GM21423 (cell line): ENCODE results near the gene PRDM5.

Experiments
- ATAC-seq: cut with Tn5 transposase; IDR thresholded peaks from one replicate; pipeline ENCODE4 v1.9.1; 2021; ENCODE audit warnings: mild to moderate bottlenecking, moderate library complexity; ENCODE audit not compliant: unreplicated experiment

The PRDM5 gene

DNA sequence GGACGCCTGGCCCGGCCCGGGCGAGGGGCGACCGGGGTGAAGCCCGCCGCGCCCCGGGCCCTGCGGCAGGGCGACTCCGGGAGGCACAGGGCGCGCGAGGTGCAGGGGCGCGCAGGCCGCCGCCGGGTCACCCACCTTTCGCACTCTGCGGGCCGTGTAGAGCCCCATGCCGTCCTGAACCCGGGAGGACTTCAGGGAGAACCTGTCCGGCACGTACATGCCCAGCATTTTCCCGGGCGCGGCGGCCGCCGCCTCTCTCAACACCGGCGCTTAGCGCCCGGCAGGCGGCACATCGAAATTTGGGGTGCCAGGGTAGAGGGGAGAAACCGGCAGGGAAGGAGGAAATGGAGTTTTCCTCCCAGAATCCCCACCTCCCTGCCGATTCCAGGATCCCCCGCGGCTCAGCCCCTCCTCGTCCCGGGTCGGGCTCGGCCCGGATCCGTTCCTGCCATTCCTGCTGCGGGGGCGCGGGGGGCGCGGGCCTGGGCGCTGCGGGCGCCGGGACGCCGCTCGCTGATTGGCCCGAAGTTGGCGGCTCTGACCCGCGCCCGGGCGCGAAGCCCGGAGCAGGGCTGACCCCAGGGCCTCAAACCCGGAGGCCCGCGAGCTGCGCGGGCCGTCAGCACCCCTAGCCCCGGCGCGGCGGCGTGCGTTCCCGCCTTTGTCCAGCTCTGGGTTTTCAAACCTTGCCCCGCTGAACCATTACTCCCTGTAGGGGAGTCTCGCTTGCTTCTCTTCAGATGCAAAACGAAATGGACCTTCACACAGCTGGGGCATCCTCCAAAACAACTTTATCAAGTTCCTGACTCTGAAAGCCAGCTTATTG lies at the start of gene PRDM5:
PRDM5 (minus strand) TSS at position 346 of the 826 bp plus-strand sequence; CDS start at position 228, 118 bp downstream.
- no peak for ATAC-seq

DNA sequence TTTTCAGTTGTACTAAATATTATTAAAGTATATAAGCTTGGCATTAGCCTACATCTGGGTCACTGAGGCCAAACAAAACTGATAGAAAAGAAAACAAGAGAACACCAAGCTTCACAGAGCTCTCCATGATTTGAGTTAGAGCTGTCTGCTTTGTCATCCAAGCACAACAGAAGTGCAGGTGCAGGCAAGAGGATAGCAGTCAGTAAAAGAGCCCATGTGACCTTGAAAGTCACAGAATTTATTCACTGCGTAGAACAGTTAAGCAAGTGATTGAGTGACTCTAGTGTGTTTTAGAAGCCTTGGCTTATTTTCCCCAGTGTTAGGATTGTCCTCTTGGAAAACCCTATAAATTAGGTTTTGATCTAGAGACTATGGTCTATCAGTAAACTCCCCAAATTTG lies 49.4 kb upstream of the PRDM5 start:
- ATAC-seq: no peak

DNA sequence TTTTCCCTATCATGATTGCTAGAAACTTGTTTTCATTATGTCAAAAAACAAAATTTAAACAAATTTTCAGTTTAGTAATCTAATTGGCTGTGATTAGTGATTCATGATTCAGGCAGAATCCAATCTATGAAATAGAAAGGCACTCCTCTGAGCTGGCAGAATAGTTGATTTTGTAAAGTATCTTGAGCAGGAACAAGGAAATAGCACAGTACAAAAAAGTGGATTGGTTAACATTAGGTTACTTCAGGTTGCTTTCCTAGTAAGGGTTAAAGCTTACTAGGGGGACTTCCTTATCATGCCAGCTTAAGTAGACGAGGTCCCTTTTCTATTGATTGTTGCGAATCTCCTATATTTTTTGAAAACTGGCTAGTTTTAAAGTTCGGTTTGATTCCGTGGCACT lies 43.4 kb upstream of the PRDM5 start:
- ATAC-seq: no peak

DNA sequence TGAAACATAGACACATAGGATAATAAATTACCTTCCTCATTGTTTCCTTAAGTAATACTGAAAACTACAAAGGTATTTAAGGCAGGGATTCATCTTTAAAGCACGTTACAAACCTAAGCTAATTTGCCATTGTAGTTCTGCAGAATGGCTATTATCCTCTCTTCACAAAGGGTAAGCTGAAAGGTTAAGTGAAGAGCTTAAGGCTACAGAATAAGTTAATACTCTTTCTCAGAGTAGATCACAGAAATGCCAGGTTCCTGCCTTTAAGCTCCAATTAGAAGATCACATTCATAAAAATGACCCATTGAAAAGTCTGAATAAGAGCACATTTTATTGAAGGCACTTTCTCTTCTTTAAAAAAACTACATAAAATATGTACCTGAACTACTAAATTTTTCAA lies 42.1 kb upstream of the PRDM5 start:
- ATAC-seq: no peak

DNA sequence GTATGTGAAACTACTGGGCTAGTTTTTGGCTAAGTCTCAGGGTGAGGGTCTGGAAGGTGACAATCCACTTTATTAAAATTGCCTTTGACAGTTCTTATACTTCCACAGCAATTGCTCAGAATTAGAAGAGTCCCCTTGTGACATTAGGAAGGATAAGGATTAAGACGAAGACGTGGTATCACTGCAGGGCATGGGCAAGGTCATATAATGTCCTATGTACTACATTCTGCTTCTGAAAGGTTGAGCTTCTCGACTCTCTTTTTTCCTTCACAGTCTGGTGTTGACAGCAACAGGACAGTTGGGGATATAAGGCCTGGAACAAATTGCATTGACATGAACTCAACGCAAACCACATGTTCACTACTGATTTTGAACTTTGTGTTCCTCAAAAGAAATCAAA lies 40.9 kb upstream of the PRDM5 start:
- ATAC-seq: no peak

DNA sequence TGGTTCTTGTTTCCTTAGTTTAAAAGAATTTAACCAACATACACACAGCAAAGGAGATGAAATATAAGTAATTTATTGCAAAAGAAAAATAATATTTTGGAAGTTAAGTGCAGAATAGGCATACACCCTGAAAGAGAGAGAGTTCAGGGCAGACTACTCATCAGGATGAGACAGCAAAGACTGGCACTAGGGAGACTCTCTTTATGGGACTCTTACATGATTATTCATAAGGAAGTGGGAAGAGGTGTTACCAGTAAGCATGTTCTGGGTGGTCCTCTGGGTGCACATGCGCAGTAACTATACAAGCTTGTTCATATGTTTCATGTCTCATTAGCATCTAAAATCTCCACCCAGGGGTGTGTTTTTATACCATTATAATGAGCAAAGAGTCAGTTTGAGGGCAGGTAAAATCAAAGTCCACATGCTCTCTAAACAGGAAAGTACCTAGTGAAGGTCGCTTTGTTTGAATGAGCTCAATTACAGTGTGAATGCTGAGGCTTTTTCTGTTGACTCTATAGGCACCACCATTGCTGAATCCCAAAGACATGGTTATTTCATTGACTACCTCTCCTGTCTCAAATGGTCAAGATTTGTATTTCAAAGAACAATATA lies 38.2 kb upstream of the PRDM5 start:
- no peak for ATAC-seq

DNA sequence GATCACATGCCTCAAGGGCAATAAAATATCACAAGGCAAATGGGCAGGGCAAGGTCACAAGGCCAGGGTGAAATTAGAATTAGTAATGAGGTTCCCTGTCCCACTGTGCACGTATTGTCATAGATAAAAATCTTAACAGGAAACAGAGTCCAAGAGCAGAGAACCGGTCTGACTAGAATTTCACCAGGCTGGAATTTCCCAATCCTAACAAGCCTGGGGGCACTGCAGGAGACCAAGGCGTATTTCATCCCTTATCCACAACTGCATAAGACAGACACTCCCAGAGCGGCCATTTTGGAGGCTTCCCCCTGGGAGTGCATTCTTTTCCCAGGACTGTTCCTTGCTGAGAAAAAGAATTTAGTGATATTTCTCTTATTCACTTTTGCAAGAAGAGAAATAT lies 25.9 kb upstream of the PRDM5 start:
- ATAC-seq: no peak

DNA sequence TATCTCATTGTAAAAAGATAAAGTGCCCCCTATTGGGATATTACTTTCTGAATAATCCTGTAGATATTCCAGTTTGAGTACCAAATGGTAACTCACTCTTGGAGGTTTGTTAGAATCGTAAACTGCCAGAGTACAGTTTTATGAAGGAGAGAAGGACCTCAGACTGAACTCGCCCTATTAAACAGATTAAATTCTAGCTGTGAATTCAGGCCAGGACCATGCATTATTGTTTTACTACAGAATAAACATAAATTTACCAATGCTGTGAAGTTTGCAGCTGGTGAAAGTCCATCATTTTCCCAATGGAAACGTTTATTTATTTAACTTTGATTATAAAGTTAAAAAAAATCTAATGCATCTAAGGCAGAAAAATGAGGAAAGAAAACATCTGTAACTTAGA lies 20.2 kb upstream of the PRDM5 start:
- ATAC-seq: no peak

DNA sequence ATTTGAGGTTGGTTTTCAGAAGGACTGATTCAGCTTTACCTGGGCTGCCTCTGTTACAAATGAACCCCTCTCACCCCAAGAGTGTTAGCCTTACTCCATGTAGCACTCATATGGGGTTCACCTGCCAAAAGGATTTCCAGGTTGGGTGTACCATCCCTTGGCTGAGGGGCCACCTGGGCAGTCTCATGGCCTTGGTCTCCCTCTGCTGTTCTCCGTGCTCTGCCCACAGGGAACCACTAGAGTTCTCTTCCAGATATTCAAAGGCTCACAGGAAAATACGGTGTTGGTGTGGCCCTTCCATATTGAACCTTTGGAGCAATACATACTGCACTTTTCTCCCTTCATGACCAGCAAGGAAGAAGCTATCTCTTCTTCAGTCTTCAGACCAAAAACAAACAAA lies 18.0 kb upstream of the PRDM5 start:
- no peak for ATAC-seq

DNA sequence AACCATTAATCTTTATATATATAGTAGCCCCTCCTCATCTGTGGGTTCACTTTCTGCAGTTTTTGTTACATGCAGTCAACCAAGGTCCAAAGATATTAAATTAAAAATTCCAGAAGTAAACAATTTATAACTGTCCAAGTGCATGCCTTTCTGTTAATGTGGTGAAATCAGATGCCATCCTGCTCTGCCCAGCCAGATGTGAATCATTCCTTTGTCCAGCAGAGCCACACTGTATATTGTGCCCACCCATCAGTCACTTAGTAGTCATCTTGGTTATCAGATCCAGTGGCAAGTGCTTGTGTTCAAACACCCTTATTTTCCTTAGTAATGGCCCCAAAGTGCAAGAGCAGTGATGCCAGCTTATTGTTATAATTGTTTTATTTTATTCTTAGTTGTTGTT lies 17.2 kb upstream of the PRDM5 start:
- no peak for ATAC-seq

DNA sequence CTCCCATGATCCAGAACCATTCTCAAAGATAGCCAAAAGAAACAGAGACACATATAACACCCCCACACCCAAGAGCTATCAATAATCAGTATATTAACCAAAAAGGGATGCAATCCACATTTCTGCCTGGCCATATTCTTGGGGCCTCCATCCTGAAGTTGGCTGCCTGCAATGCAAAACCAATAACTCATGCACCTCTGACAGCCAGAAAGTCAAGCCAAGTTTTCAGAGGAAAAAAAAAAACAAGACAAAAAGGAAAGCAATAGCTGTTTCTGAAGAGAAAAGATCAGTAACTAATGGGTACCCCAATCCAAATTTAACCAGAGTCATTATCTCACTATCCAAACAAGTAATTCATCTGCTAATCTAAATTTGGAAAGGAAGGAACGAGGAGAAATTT lies 7.3 kb upstream of the PRDM5 start:
- ATAC-seq: no peak

DNA sequence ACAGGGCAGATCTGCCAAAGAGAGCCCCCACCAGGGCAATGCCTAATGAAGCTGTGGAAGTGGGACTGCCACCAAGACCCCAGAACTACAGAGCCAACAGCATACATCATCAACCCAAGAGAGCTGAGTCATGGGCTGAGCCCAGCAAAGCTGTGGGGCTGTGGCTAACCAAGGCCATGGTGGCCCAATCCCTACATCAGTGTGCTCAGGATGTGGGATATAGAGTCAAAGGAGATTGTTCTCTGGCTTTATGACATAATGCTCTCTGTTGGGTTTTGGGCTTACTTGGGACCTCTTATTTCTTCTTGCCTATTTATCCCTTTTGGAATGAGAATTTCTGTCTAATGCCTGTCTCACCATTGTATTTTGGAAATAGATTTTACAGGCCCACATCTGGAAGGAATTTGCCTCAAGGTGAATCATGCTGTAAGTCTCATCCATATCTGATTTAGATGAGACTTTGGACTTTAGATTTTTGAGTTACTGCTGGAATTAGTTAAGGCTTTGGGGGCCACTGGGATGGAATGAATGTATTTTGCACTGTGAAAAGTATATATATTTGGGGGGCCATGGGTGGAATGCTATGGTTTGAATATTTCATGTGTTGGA lies 5.4 kb upstream of the PRDM5 start:
- ATAC-seq: no peak

DNA sequence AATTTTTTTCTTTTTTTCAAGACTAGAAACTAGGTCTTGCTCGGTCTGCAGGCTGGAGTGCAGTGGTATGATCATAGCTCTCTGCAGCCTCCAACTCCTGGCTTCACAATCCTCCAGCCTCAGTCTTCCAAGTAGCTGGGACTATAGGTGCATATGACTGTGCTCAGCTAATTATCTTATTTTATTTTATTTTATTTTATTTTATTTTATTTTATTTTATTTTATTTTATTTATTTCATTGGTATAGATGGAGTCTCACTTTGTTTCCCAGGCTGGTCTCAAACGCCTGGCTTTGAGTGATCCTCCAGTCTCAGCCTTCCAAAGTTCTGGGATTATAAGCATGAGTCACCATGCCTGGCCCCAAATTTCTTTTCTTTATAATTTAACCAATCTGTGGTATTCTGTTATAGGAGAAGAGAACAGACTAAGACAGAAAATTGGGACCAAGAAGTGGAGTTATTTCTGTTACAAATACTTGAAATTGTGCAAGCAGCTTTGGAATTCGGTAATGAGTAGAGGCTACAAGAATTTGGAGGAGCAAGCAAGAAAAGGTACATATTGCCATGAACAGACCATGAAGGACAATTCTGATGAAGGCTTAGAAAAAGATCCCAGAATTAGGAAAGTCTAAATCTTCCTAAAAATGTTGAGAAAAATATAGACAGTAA lies 4.0 kb upstream of the PRDM5 start:
- no peak for ATAC-seq

DNA sequence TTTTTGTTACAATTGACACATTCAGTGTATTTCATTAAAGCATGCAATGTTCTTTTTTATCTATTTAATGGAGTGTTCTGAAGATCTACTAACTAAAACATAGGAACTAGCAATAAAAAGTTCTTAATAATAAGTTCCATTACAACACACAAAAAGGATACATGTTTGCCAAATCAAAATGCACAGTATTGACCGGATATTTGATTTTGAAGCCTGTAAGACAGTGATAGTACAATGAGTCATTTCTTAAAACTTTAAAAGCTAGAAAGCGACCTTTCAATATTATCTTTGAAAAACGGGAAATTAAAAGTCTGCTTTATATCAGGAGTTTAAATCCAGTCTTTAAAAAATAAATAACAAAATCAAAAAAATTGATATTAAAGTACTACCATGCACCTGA lies 2.4 kb upstream of the PRDM5 start:
- ATAC-seq: no peak

DNA sequence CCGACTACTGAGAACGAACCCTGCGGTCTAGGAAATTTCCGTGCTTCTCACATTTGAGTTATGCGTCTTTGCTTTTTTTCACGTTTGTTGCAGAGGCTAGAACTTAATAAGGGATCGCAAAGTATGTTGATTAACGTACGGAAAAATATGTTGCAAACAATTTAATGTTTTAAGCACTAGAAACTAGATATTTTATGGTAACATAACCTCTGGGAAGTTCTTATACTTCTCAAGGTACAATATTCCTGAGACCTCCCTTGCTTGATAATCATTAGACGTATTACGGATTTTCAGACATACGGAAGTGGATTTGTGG lies 639 bp upstream of the PRDM5 start:
- no peak for ATAC-seq

DNA sequence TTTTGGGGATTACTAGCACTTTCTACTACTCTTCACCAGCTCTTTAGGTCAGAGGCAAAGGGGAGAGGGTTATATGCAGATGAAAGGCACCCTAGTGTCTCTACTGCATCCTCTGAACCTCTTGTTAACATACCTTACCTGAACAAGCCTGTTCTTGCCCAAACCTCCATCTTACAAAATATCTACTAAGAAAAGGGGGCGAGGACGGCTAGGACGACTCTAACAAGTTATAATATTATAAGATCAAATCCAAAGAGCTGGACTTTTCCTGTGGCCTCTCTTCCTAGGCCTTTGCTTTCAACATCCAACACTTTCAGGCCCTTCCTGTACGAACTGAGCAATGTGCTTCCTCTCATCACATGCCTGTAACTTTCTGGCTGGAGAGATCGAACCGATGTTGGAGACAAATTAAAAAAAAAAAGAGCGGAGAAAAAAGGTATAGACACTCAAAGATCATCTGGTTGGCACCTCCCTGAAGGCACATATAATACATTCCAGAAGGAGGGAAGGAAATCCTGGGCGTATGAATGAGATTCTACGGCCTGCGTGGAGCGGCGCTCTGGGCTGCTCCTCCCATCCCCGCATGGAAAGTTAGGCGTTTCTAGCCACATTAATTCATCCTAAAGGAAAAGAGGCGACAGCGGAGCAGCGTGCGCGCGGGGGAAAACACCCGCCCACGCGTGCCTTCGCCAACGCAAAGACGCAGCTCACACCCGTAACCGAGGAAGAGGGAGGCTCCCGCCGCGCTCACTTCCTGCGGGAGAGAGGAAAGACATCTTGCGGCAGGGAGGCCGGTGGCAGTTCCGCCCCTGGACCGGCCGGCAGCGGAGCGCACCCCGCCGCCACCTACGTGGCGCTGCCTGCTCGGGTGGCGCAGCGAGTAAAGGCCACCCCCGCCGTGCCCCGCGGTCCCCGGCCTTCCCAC lies 808 bp downstream of the PRDM5 start:
- ATAC-seq: no peak

DNA sequence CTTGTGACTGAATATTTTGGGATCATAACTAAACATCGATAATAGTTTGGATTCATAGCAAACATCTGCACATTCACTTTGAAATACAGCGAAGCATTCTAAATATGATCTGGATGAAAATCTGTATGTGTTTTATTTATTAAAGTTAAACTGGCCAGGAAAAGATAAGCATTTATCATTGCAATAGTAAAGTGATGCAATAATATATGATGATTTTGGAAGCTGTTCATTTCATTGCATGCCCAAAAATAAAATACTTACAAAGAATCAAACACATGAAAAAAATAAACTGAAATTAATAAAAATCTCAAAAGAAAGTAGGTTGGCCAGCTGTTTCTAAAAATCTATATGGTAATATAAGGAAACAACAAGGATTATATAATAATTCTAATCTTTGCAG lies 1.9 kb downstream of the PRDM5 start:
- ATAC-seq: no peak

DNA sequence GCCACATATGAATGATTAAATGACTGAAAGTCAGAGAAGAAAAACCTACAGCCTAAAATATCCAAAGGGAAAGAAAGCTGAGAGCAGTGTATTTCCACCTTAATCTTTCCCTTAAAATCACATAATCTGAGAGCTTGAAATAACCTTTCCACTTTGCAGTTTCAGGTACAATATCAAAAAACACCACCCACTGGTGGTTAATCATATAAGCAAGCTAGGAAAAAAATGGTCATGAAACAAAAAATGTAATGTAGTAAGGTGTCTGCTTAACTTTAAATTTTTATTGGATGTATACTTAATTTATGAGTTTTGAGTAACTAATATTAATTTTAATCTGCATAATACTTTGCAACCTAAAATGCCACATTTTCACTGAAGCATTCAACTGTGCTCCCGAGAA lies 3.2 kb downstream of the PRDM5 start:
- ATAC-seq: no peak

DNA sequence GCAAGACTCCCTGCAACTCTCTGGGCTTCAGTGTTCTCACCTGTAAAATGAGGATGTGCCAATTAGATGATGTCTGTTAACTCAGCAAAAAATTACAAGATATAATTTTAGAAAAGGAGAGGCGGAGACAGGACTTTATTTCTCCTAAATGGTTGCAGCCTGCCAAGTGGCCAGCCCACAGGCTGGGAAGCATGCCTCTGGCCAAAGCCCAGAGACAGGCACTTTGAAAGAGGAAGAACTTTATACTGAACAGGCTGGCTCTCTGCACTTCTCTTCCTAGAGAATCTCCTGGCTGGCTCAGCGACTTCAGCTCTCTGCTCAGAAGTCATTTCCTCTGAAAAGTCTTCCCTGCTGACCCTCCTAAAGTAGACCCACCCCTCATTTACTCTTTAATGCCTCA lies 3.7 kb downstream of the PRDM5 start:
- ATAC-seq: no peak

DNA sequence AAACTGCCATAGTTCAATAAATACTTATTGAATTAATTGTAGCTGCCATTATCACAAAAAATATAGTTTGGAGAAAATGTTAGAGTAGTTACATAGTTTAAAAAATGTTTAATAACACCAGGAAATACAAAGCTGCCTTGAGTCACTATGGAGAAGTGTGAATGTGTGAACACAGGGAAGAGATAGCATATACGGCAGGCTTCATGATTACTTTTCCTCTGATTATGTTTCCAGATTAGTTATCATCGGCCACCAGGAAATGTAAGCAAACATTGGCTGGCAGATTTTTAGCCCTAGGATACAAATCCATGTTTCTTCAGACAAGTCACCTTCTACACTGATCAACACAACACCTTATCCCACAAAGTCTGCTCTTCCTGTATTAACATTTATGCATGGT lies 4.4 kb downstream of the PRDM5 start:
- ATAC-seq: no peak

DNA sequence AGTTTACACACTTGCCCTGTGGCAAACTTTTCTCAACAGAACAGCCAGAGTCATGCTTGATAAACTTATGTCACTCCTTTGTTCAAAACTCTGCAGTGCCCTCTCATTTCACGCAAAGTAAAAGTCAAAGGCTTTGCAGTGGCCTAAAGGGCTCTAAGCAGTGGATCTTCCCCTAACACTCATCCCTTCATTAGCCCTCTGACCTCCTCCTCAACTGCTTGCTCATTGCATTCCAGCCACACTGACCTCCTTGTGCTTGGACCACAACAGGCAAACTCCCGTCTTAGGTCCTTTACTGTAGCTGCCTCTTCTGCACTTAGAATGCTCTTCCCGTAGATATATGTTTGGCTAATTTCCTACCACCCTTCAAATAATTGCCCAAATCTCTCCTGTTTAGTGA lies 5.6 kb downstream of the PRDM5 start:
- no peak for ATAC-seq
